ENCODE measurements around the gene SHF. TPM values are rescaled to one million over a fixed set of nuclear protein-coding genes. Genes with fewer than 3 reads are reported as not detected.

Gene SHF
- total and polyA plus RNA-seq, 2 of the 4 experiments (the other 2 are of a cell fraction), result 1.8 to 3.5 TPM

DNA sequence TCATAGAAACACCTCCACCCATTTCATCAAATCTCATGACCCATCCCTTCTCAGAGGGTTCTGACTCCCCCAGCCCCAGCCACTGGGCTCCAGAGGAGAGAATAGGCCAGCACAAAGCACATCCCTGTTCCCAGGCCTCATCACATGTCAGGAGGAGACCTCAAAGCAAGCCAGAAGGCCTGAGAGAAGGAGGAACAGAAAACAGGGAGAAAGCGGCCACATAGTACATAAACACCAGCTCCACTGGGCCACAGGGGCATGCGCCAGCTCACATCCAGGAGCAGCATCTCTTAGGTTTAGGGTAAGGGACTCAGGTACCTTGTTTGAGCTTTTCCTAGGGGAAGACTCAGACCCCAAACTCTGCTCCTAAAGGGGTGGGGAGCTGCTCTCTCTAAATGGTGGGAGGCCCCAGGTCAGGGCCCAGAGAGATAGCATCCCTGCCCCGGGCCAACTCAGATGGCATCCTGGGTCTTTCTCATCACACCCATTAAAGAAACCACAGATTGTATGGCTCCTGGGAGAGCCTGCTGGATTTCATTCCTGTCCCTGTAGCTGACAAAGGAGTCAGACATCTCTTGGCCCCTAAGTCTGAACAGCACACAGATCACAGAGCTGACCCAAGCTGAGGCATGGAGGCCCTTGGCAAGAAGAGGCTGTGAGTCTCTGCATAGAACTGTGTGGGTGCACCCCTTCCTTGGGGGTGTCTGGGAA lies 2.5 kb downstream of the SHF start:
- Histone ChIP-seq H2BK20ac (ENCODE audit: low read depth, low read length) (no peak overlapping the region), H3K4me3 (ENCODE audit: insufficient read depth, low read depth, low read length) (no peak overlapping the region), H3K79me1 (ENCODE audit: low read depth in 1 of 2, low read length in 2 of 2) (no peaks in the 10 kb centered on the region), H3K27me3 (ENCODE audit: control insufficient read depth, insufficient read depth, low read length) (peaks cover 4% of the 10 kb centered on the region), H2BK120ac (ENCODE audit: low read depth, low read length) (no peak overlapping the region), H3K56ac (ENCODE audit: extremely low read depth, insufficient read depth, low read length) (no peak overlapping the region), H3K4me1 (ENCODE audit: control insufficient read depth, insufficient read depth, low read length) (peaks cover 8% of the 10 kb centered on the region), H2AK9ac (replicated peaks; ENCODE audit: low read depth, low read length, poor library complexity) (no peak overlapping the region), H4K5ac (ENCODE audit: low read depth, low read length) (no peak overlapping the region), H3K14ac (replicated peaks; ENCODE audit: low read depth, low read length) (no peak overlapping the region), H3K4me2 (ENCODE audit: low read depth, low read length) (no peak overlapping the region; the same call in 1 of the 2 replicates), H2AK5ac (ENCODE audit: low read depth, low read length) (no peak overlapping the region), H3K9me1 (ENCODE audit: insufficient read depth, low read length) (peaks cover 12% of the 10 kb centered on the region; the same call in 1 of the 2 replicates), H4K91ac (ENCODE audit: insufficient read depth, low read depth, low read length) (no peak overlapping the region), H3K9me3 (ENCODE audit: control insufficient read depth, insufficient read depth, low read length) (no peaks in the 10 kb centered on the region), H2BK5ac (ENCODE audit: low read depth, low read length, poor library complexity, severe bottlenecking) (no peak overlapping the region), H3K23ac (ENCODE audit: low read depth, low read length) (no peak overlapping the region), H3K36me3 (ENCODE audit: control insufficient read depth, insufficient read depth, low read length) (no peaks in the 10 kb centered on the region), H3K27ac (ENCODE audit: insufficient read depth, low read length) (no peak overlapping the region), H4K8ac (ENCODE audit: low read depth in 2 of 2, low read length in 2 of 2) (no peak overlapping the region), H3K18ac (ENCODE audit: low read depth, low read length) (no peak overlapping the region), H3K9ac (ENCODE audit: low read depth, low read length) (no peak overlapping the region), H2AFZ (replicated peaks; ENCODE audit: low read length, poor library complexity) (no peak overlapping the region), H2BK15ac (ENCODE audit: low read depth, low read length) (no peak overlapping the region), H3K4ac (ENCODE audit: low read depth, low read length) (no peak overlapping the region), H4K20me1 (ENCODE audit: insufficient read depth, low read length) (no peaks in the 10 kb centered on the region)
- BruUV-seq (replicated peaks), result no TSS peak
- intact Hi-C loops (cut with micrococcal nuclease), result no loop called here
- CTCF ChIA-PET, result no interaction called here
- in situ Hi-C loops (cut with MboI; ENCODE audit: low sequenced_read_pairs), result loop anchor here (25.0 kb wide), 1 partner anchor 427 kb away; no protein-coding TSS in a partner anchor
- dilution Hi-C loops (cut with HindIII; ENCODE audit: low sequenced_read_pairs, unreplicated experiment), result no loop called here
- ATAC-seq (ENCODE audit: low read depth) (no peak), DNase-seq (no peak)
- POLR2A ChIA-PET (ENCODE audit: unreplicated experiment), result no interaction called here
- no CpG with 5 or more reads among the region's 3 CpGs for WGBS, 2 experiments (ENCODE audit: extremely low coverage in 2 of 2, insufficient read length in 1 of 2)
- no peak for TF ChIP-seq BHLHE40 (IDR thresholded peaks at IDR 0.05; ENCODE audit: low read depth, low read length)
- TF ChIP-seq, protein P1, sequence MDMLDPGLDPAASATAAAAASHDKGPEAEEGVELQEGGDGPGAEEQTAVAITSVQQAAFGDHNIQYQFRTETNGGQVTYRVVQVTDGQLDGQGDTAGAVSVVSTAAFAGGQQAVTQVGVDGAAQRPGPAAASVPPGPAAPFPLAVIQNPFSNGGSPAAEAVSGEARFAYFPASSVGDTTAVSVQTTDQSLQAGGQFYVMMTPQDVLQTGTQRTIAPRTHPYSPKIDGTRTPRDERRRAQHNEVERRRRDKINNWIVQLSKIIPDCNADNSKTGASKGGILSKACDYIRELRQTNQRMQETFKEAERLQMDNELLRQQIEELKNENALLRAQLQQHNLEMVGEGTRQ (IDR thresholded peaks at IDR 0.05; ENCODE audit: low read depth, low read length), result no peak
- TF ChIP-seq RCOR1 (IDR thresholded peaks at IDR 0.05; ENCODE audit: insufficient replicate concordance, low read length), result no peak
- no peak for TF ChIP-seq MAFK (IDR thresholded peaks at IDR 0.05; ENCODE audit: low read depth, low read length)
- TF ChIP-seq CEBPB (IDR thresholded peaks at IDR 0.05; ENCODE audit: low read depth, low read length), result no peak
- TF ChIP-seq RFX5 (IDR thresholded peaks at IDR 0.05; ENCODE audit: low read depth, low read length), result no peak
- no peak for TF ChIP-seq NFE2L2 (IDR thresholded peaks at IDR 0.05; ENCODE audit: low read depth, low read length)
- no peak for TF ChIP-seq FOS (IDR thresholded peaks at IDR 0.05; ENCODE audit: low read depth, low read length)
- no peak for TF ChIP-seq POLR2A (IDR thresholded peaks at IDR 0.05; ENCODE audit: low read depth, low read length)
- TF ChIP-seq MXI1 (IDR thresholded peaks at IDR 0.05; ENCODE audit: borderline replicate concordance, low read depth, low read length), result no peak
- no peak for TF ChIP-seq CTCF (conservative IDR thresholded peaks at IDR 0.05; ENCODE audit: low read depth, low read length)
- TF ChIP-seq MAZ (IDR thresholded peaks at IDR 0.05; ENCODE audit: borderline replicate concordance, low read depth, low read length), result no peak
- no peak for TF ChIP-seq CHD1 (IDR thresholded peaks at IDR 0.05; ENCODE audit: low read depth, low read length)
- no peak for TF ChIP-seq SMC3 (IDR thresholded peaks at IDR 0.05; ENCODE audit: low read depth, low read length)
- TF ChIP-seq ELK1 (IDR thresholded peaks at IDR 0.05; ENCODE audit: borderline replicate concordance, low read depth, low read length), result no peak
- no peak for TF ChIP-seq RAD21 (IDR thresholded peaks at IDR 0.05; ENCODE audit: low read length)
